GM18505 (cell line): ENCODE data around the gene PTTG1IP.

Source experiments
- ATAC-seq: cut with Tn5 transposase; IDR thresholded peaks from one replicate; pipeline ENCODE4 v1.9.1; 2021; ENCODE audit not compliant: unreplicated experiment
- POLR2A ChIP-seq: IDR thresholded peaks from 4 replicates; pipeline ENCODE4 v1.6.1; 2011; ENCODE audit warnings: borderline replicate concordance; ENCODE audit not compliant: insufficient read depth, insufficient read length; ENCODE audit errors: extremely low read depth

PTTG1IP gene

GRCh38 chr21:44878053-44878982, 4.8 kb upstream of the PTTG1IP start:
- TF ChIP-seq POLR2A: no peak
- ATAC-seq: no peak

GRCh38 chr21:44876849-44877575, 3.5 kb upstream of the PTTG1IP start:
- ATAC-seq: no peak

DNA sequence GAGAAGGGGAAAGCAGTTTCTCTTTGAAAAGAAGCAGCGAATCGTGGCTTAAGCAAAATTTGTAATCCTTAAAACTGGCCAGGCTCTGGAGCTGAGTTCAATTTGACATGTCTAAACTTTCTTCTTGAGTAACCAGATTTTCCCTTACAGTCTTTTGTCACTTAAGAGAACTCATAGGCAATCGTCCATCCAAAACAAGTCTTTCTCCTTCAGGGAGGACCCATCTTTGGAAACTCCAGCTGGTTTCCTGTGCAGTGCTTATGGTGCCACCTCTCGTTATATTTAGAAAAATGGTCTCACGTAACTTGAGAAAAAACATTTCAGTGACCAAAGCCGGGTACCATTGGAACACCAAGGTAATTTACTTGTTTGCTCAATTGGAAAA, 1.8 kb upstream of the PTTG1IP start:
- TF ChIP-seq POLR2A: no peak
- no peak for ATAC-seq

More at GRCh38 chr21:44876849-44877575, 3.5 kb upstream of the PTTG1IP start:
- TF ChIP-seq POLR2A: no peak

DNA sequence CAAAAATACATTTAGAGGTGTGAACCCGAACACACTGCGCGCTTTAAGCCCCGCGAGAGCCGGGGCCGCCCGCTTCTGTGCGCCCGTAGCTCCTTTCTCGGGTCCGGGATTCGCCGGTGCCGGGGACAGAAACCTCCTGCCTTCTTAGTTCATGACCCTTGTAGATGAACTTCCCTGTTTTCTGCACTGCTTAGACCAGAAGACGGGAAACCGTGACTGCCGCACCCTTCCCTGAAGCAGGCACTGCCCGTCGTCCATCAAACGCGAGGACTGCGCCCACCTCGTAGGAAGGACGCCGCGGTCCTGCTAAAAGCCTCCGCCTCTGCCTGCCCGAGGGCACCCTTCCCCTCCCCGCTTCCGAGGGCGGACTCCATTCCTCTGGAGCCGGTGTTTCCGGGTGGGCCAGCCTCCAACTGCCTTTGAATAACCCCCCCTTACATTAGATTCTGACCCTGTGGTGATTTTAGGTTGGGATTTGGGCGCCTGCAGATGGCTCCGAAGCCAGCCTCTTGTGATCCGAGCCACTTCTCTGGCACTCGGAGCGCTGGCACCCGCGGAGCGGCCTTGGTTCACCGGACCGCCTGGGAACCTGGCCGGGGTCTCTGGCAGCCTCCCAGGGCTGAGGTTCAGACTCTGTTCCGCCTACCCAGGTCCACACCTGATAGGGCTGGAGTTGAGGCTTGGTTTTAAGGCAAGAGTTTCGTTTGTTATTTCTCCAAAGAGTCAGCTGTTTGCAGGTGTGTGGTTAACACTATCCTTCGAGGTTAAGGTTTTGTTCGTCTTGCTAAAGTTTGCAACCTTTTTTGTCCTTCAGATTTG, 1.2 kb upstream of the PTTG1IP start:
- peak; percentile 50 for TF ChIP-seq POLR2A

GRCh38 chr21:44874240-44874496, 678 bp upstream of the PTTG1IP start:
- no peak for TF ChIP-seq POLR2A
- ATAC-seq: no peak

More for the DNA sequence above, 1.2 kb upstream of the PTTG1IP start:
- ATAC-seq: peak; percentile 16

DNA sequence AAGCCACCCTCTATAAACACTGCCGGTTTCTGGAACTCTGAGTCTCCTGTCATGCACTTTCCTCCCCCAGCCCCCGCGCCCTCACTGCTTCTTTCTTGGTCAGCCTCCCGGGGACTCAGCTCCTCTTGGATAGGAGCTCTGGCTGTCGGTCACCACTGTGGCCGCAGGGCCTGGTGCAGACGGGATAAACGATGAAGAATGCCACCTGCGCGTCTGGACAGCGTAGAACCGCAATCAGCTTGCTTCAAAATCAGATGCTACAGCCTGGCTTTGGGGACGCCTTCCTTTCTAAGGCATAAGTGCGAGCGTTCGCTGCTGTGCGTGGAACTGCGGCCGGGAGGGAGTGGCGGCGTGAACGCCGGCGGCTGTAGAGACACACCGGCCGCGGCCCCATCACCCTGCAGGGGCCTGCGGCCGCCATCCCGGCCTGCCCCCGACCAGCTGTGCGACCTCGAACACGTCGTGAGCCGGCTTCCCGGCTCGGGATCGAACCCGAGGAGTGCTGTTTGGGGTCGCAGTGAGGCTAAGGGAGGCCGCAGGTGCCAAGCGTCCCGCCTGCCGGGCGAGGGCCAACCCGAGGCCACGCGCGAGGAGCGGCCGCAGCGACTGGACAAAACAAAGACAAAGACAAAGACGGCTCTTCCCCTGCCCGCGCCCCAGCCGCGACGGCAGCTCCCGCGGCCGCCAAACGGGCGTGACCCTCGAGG, 688 bp downstream of the PTTG1IP start:
- no peak for TF ChIP-seq POLR2A
- peak; percentile 1 for ATAC-seq

DNA sequence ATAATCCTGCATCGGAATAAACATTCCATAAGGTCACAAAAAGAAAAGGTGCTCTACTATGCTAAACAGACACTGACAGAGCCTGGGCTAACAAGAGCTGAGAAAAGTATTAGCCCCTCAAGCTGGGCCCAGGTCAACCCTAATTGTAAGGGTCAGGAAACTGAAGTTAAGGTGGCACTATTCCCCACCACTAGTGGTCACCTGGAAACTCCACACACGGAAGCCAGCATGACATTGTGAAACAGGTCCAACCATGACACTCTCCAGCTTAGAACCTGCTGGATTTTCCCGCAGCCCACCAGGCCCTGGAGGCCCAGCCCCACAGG, 1.2 kb downstream of the PTTG1IP start:
- ATAC-seq: no peak
- no peak for TF ChIP-seq POLR2A

DNA sequence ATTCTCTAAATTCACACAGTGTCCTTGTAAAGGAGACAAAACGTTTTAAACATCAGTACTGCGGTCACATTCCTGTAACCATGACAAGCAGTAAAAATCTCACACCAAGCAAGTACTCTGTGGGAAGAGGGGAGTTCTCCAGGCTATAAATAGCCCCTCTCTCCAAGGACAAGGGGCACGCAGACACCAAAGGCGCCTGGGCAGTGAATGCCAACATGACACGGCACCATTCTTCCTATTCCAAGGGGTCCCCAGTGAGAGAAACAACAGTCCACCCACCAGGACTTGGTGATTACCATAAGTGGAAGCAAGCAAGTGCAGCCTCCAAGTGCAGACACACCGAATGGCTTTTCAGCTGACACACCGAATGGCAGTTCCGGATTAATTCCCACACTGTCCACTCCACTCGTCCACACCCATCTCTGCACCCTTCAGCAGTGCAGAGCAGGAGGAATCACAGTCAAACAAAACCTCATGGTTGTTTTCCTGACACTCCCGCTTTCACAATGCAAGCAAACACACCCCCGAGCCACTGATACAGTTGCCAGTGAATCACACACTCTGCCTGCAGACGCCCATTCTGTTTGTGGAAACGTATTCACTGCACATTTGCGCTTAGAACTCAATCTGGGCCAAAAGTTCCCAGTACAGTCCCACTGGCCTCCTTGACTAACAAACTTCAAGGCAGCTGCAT, 1.8 kb downstream of the PTTG1IP start:
- ATAC-seq: no peak
- TF ChIP-seq POLR2A: no peak

GRCh38 chr21:44870748-44871495, 2.6 kb downstream of the PTTG1IP start:
- no peak for TF ChIP-seq POLR2A
- ATAC-seq: no peak

- no peak for TF ChIP-seq POLR2A
- no peak for ATAC-seq
These were observed 3.4 kb downstream of the PTTG1IP start for GRCh38 chr21:44869781-44870747.

DNA sequence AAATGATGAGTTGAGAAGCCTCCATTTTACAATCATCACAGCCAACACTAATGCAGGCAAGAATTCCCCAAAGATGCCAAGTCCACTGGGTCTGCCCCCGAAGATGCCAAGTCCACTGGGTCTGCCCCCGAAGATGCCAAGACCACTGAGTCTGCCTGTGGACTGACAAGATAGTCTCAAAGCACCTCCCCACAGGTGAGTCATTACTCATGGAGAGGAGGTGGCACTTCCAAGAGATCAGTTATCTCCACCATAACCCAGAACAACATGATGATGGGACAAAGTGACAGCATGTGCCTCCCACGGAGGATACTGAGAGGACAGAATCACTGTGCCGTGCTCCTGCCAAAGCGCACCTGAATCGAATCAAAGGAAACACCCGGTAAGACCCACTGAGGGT, 4.8 kb downstream of the PTTG1IP start:
- no peak for TF ChIP-seq POLR2A
- ATAC-seq: no peak
